Renal cortex interstitium (tissue), 11 donors: ENCODE measurements around the gene CFAP20DC. TPM values are rescaled to one million over a fixed set of nuclear protein-coding genes. Genes with fewer than 3 reads are reported as not detected.

Source experiments
- DNase-seq, 11 donors: peaks; one replicate each; pipeline ENCODE4 v3.0.0-alpha.2; 2013; ENCODE audit warnings: low read depth in 9 of 11, low spot score in 4 of 11; ENCODE audit errors: extremely low read depth in 1 of 11
- polyA plus RNA-seq, 3 donors: library from polyadenylated mRNA; unstranded; fragments of 120-200 nt; gene quantifications; one replicate each; pipeline ENCODE4 v1.2.1, GENCODE V29; 2013; ENCODE audit not compliant: insufficient read length in 3 of 3

Gene CFAP20DC
- polyA plus RNA-seq, 3 donors: 4.1 to 5.2 (median 4.7) TPM

DNA sequence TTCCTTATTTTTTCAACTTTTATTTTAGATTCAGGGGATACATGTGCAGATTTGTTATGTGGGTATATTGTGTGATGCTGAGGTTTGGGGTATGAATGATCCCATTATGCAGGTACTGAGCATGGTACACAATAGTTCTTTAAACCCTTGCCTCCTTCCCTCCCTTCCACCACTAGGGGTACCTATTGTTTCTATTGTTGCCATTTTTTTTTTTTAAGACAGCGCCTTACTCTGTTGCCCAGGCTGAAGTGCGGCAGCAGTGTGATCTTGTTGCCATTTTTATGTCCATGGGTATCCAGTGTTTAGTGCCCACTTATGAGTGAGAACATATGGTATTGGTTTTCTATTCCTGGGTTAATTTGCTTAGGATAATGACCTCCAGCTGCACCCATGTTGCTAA, 266.0 kb downstream of the CFAP20DC start:
- DNase-seq: no peak

DNA sequence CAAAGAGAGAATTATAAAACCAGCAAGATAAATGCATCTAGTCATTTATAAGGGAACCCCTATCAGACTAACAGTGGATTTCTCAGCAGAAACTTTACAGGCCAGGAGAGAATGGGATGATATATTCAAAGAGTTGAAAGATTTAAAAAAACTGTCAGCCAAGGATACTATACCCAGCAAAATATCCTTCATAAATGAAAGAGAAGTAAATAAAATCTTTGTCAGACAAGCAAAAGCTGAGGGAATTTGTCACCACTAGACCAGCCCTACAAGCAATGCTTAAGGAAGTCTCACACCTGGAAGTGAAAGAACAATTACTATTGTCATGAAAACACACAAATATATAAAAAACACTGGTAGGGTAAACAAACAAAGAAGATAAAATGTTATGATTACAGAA, 269.9 kb downstream of the CFAP20DC start:
- peak in 1 of 11 donors; percentile 1 for DNase-seq

DNA sequence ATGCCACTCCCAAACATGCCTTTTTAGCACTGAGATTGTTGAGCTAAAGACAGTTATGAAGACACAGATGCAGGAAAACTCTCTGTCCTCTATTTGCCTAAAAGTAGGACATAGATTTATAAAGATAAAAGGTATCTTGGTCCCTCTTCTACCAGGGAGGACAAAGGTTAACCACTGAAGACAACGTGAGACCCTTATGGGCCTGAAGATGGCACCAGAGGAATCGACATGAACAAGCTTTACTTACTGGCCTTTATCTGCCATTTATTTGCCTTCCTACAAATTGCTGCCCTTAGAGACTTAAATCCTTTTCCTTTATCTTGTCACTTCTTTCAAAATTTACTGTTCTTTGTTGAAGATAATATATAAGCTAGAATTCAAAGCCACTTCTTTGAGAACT, 273.6 kb downstream of the CFAP20DC start:
- DNase-seq: no peak

DNA sequence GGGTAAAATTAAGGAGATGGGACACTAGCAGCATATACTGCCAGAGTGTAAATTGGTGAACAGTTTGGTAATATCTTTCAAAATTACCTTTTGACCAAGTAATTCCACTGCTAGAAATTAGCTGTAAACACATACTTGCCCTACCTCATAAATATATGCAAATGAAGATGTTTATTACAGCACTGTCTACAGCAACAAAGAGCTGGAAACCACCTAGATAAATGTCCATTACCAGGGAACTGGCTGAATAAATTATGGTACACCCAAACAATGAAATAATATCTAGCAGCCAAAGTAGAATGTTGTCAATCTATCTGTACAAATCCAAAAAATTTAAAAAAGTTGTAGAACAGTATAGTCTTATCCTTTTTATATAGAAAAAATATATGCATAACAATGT, 277.4 kb downstream of the CFAP20DC start:
- DNase-seq: no peak

DNA sequence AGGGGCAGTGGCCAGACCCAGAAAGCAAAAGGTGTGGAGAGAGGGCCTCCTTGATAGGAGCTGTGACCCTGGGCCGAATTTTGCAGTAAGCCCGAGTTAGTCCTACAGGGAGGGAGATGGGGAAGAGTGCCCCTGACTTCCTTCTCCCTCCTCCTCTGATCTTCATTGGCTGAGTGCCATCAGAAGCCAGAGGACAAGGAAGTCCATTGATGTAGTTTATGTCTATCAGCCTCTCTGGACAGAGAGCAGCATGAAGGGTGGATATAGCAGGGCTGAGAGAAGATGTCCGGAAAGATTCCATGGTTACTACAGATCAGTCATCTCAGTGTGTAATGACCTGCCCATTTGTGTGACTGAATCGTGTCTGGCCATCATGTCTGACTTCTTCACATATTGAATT, 280.8 kb downstream of the CFAP20DC start:
- no peak for DNase-seq

DNA sequence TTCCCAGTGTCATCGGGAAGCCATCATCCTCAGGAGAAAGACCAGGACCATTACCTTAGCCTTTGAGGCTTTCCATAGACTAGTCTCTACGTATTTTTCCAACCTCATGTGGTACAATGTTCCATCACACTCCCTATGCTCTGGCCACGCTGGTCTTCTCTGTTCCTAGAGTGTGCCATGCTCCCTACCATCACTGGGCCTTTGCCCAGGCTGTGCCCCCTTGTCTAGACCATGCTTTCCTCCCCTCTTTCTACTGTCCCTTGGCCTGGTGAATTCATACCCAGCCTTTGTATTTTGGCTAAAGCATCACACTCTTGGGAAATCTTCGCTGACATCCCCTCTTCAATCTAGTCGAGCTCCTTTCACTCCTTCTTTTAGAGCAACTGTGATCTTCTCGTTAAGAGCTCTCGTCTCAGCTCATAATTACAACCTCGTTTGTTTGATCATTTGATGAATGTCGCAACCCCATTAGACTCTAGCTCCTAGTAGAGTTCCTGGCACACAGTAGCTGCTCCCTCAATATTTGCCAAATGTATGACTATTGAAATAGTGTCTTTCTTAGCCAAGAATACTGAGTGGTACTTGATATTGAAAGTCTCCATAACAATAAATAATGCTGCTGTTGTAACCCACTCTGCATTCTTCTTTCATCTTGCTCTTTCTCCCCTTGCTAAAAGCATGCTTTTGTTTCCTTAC, 283.1 kb downstream of the CFAP20DC start:
- no peak for DNase-seq

DNA sequence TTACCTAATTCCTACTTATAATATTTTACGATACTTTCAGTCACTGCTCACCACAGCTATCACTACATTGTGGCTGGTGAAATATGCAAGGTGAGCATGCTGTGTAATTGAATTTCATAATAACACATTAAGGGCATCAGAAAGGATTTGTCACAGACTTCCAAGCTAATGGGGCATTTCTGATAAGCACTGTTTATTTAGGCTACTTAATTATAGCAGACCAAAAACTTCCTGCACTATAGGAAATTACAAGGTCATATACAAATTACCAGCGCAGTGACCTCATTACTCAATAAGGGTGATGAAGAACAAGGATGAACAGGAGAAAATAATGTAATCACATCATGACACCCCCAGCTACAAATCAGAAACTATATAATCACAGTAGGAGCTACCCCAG, 294.7 kb downstream of the CFAP20DC start:
- no peak for DNase-seq

DNA sequence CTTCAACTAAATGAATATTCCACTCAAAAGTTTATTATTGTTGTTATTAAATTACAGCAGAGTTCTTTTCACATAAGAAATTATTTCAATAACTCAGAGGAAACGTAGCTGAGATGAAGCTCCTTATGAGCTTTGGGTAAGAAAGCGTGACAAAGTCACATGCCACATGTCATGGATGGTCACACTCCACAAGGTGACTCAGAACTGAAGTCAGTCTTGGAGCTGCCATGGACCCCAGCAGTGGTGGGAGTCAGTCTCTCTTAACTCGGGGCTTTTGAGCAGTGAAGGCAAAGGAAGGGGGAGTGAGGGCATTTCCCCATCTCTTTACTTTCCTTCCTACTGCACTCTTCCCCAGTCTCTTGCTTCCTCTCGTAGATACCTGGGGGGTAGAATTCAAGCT, 295.8 kb downstream of the CFAP20DC start:
- DNase-seq: no peak

DNA sequence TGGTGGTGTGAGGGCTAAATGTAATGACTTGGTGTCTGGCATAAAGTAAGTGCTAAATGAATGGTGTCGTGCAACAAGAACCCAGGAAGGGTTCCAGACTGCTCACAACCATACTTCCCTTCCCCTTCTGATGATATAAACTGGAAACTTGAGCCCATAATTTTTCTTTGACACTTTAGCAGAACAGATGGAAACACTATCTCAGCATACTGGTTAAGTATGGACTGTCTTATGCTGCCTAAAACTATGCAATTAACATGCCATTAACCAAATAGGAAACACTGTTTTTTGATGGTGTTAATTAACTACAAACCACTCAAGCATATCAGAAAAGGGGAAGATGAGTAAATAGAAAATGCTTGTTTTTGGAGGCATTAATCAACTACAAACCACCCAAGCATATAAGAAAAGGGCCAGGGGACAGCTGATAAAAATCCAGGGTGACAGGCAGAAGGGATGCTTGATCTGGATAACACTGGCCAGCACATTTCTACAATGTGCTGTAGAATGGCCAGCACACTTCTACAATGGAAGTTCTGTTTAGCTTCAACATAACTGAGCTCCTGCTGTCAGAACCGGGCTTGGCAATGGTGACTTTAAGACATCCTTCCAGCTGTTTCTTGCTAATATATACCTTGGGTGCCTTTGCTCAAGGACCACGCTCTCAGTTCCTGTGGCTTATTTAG, 297.8 kb downstream of the CFAP20DC start:
- DNase-seq: no peak

DNA sequence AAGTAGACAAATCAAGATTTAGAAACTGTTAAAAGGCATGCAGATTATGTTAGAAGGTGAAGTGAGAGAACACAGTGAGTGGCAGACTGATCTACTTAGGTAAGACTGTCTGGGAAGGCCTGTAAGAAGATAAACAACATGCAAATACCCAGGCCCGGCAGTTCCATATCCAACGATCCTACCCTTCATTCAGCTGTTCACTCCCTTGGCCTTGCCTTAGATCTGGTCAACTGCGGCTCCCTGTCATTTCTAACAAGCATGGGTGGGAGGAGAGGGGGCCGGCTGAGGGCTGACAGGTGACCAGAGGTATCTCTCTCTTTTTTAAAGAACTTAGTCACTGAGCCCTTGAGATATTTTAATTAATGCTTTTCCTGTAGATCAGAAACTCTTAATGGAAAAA, 298.6 kb downstream of the CFAP20DC start:
- no peak for DNase-seq

DNA sequence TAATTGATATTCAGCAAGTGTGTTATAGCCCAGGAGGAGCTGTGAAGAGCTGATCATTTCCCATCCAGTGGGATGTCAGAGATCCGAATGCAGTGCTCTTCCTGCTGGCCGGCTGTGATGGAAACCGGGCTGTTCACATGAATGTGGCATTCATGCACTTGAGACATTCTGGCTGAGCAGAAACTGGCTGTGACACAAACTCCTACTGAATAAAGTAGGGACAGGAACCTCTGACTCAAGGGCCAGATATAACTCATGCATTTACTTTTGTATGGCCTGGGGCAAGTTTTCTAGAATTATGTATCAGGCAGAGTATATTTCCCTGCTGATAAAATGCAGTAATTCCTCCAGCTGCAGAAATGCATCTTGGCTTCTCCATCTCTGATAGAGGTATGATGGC, 299.9 kb downstream of the CFAP20DC start:
- DNase-seq: no peak

DNA sequence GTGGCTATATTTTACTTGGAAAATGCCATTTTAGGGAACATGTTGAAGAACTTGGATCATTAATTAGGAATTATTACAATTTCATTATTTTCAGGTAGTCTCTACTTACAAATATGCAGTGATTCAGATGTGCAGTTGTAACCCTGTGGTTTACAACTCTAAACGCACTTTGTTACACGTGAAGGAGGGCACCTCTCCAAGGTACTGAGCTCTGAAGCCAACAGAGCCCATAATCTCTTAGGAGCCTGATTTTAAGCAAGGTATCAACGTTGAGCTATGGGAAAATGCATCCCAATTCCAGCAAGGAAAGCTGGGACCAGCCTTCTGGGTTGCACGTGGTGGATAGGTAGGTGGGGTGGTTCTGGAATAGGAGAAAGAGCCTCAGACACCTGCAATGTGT, 301.8 kb downstream of the CFAP20DC start:
- DNase-seq: no peak

DNA sequence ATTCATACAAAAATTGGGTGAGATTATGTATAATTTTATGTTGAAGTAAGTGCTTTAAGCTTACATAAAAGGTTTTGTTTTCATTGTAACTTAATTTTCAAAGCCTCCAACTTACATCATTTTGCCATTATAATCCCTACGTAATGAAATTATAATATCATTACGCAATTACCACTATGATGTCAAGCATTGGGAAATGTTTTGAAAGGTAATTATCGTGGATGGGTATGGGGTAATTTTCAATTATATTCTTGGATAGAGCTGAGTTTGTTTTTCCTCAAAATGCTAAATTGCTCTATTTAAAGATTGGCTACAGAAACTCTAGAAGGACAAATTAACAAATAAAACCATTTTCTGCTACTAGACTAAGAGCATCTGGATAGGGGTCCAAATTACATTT, 303.1 kb downstream of the CFAP20DC start:
- DNase-seq: no peak

DNA sequence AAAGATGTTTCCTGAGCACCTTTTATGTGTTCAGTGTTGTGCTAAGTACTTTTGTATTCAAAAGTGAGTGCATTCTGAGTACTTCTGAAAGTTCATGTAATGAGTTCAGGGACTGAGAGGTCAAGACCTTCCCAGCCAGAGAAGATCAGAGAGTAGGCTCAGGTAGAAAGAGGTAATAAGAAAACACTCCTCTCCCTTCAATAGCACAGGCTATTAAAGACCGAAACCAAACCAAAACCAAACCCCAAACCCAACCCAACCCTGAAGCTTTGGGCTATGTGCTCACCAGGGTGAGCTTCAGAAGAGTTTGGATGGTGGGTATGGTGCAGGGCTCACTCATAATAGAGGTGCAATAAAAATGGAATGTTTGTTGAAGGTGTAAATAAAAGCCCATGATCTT, 306.5 kb downstream of the CFAP20DC start:
- no peak for DNase-seq

DNA sequence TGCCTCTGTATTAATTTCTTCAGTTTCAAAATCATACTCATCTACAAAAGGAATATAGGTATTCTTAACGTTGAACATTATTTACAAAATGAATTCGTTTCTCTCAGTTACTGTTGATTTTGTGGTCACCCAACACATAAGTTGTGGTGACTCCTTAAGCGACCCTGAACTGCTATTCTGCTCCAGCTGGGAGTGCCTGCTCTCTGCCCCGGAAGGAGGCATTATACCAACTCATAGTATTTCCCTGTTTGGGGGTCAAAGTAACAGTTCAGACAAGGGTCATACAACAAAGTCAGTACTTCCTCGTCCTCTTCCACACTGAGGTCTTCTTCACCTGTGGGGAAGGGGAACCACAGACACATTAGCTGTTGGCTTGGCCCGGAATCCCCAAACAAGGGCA, 307.6 kb downstream of the CFAP20DC start:
- DNase-seq: no peak

DNA sequence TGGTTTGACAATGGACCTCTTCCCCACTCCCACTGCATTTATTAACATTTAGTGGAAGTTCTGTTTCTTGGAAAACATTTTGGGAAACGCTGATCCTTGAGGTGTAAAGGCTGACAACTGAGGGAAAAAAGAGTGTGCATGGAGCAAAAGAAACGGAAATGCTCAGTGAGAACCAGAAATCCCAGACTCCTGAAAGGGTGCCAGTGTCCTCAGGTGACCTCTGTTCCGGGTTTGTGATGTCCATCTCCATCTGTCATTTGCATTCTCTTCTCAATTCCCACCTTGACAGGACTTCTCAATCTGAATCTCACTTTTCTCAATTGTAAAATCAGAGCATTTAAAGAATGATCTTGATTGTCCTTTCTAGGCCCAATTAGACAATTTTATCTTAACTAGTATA, 312.2 kb downstream of the CFAP20DC start:
- no peak for DNase-seq

DNA sequence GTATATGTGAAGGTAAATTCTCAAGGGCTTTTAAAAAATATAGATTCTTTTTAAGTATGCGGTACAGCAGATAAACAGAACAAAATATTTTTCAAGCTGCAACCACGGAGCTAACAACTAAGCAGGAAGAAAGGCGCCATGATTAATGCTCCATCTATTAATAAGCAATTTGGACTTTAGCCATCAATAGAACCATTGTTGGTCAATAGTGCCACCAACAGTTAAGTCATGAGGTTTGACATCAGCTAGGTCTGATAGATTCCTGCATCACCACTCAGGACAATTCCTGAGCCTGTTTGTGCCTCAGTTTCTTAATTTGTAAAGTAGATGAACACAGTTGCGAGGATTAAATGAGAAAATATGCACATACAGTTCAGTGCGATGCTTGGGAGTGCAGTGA, 318.2 kb downstream of the CFAP20DC start:
- no peak for DNase-seq

DNA sequence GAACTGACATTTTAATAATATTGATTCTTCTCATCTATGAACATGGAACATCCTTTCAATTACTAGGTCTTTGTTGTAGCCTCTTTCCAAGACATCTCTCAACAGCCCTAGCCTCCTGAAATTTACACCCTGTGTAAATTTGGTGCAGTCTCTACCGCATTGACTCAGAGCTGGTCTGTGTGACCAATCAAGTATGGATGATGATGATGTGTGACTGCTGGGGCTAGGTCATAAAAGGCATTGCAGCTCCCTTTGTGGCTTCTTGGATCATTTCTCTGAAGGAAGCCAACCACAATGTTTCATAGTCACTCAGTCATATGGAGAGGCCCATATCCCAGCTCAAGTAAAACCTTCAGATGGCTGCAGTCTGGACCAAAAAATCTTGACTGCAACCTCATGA, 321.1 kb downstream of the CFAP20DC start:
- no peak for DNase-seq

DNA sequence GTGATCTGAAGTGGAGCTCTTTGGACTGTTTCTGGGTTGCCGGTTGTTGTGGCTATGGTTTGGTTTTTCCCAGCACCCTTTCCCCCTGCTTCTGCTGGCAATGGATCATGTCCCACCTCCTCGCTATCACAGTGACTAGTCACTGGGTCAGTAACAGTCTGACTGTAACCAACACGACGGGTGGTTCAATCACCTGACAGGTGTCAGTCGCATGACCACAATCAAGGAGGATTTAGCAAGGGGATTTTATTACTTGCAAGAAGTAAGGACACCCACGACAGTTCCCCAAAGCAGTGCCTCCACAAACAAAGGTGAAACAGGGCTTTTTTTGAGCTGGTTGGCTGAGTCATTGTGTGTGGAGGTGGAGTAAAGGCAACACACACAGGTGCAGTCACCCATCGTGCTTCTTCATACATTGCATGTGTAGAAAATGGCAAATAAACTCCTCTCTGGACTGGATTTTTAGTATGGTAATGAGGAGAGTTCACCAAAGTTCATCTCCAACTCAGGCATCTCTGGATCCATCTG, 324.4 kb downstream of the CFAP20DC start:
- DNase-seq: no peak

DNA sequence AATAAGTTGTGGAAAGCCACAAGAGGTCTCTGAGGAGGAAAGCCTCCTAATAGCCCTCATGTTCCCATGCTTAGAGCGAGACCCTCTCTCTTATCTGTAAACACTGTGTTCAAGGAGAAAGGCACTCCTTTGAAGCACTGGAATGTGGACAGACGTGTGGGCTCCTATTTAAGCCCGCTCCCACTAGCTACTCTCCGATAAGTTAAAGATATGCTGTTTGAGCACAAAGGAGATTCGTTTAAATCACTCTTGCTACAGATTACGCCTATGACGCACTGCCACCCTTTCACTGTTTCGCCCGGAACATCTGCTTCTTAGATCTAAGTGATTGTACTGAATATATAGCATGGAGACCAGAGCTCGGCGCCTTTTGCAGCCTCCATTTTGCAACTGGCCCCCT, 325.5 kb downstream of the CFAP20DC start:
- DNase-seq: no peak

DNA sequence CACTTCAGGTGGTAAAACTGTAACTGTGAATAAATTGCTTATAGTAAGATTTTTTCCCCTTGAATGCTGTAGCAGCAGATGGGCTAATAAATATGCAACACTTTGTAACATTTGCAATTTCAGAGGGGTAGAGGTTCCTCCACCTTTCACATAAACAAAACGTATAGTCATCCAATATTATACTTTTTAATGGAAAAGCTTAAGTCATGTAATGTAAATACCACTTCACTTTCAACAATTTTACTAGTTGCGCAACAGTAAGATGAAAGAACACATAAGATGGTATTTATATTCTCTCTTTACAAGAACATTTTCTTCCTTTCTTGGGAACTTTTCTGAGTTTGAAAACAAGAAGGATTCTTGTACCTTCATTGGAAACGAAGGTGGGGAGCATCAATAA, 326.7 kb downstream of the CFAP20DC start:
- no peak for DNase-seq
